ENCODE data around the gene ZMYND8. TPM values are rescaled to one million over a fixed set of nuclear protein-coding genes. Genes with fewer than 3 reads are reported as not detected.

ZMYND8 gene
- total and polyA plus RNA-seq, 5 experiments from 2014 or later, result 8.9 to 67.8 (median 20.4) TPM

DNA sequence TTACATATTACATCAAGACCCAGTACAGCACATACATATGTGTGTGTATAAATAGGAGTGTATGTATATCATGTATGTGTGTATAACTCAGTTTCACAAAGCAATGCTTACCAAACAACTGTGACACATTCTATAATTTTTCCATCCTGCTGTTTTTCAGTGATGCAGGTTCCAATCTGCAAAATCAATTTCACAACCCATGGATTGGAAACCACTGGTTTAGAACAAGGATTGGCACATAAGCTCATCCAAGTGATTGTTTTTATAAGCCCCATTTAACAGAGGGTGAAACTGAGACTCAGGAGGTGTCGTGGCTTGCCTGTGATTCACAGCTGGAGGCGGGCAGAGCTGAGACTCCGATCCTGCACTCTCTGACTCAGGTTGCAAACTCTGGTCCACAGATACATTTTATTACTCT is 158.2 kb downstream of the ZMYND8 start:
- H3K27me3 Mint-ChIP-seq, result peaks cover 0 to 9% (median 2%) of the 10 kb centered on the region in 5 donors
- POLR2A ChIA-PET, result no interaction called here
- no peak for ATAC-seq

DNA sequence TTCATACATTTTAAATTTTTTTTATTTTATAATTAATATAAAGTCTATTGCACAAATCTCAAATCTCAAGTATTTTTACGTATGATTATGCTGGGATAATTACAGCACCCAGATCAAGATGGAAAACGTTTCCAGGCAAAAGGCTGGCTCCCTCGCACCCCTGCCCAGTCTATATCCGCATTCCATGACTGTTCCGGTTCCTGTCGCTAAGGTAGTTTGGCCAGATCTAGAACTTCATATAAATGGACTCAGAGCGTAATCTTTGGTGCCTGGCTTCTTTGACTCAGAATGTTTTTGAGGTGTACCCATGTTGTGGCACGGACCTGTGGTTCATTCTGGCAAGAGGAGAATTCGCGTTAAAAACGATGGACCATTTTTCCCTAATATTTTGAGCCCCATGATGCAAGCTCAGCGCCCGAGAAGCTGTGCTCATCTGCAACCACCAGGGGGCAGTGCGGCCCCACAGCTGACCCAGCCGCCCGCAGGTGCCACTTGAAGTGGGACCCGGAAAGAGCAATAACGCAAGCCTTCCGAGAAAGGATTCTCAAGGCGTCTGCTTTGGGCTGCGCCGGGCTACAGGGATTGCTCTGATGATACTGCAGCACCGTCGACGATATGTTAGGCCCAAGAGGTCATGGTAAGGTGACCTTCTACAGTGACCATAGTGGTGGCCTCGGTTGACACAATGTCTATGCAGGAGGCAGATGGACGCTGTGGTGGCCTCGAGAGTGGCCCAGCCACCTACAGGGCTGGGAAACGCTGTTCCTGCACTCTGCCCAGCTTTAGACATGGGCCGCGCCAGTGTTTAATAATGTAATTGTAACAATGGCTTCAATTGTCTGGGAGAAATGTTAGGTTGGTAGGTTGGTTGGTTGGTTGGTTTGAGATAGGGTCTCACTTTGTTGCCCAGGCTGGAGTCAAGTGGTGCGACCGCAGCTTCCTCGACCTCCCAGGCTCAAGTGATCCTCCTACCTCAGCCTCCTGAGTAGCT is 160.1 kb downstream of the ZMYND8 start:
- H3K27ac Mint-ChIP-seq, result peak overlapping the region in 1 of 10 donors; percentile 43
- DNase-seq, result peak; percentile 44 to 79 (median 64)
- H3K27me3 Mint-ChIP-seq, result peaks cover 0 to 9% (median 2%) of the 10 kb centered on the region in 5 donors
- H3K9me3 Mint-ChIP-seq, result no peaks in the 10 kb centered on the region
- peak overlapping the region in 1 of 10 donors; percentile 33 for H3K4me3 Mint-ChIP-seq
- H3K36me3 Mint-ChIP-seq, result no peaks in the 10 kb centered on the region
- POLR2A ChIA-PET, result no interaction called here
- ATAC-seq, result peak; percentile 70 to 78
- peaks cover 0 to 7% (median 4%) of the 10 kb centered on the region in 4 donors for H3K4me1 Mint-ChIP-seq

More for the DNA sequence above, 158.2 kb downstream of the ZMYND8 start:
- Mint-ChIP-seq H3K27ac (no peak overlapping the region), H3K9me3 (no peaks in the 10 kb centered on the region), H3K4me1 (peaks cover 0 to 7% (median 4%) of the 10 kb centered on the region in 4 donors), H3K4me3 (no peak overlapping the region), H3K36me3 (no peaks in the 10 kb centered on the region)
- DNase-seq, result no peak

DNA sequence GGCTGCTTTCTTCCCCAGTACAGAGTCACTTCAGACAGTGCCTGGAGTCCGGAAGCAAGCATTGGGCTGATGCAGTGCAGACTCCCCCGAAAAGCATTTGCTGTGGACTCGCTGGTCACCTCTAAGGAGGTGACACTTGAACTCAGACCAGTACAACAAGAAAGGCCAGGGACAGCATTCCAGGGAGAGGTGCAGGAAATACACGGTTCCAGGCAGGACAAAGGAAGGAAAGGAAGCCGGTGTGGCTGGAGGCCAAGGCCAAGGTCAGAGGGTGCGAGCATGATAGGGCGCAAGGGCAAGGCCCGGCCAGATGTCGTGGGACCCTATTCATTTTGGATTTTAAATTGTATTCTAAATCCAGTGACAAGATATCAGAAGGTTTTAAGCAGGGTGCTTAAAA is 160.9 kb downstream of the ZMYND8 start:
- Mint-ChIP-seq H3K27me3 (peaks cover 0 to 9% (median 2%) of the 10 kb centered on the region in 5 donors), H3K4me1 (peaks cover 0 to 7% (median 4%) of the 10 kb centered on the region in 4 donors), H3K36me3 (no peaks in the 10 kb centered on the region), H3K27ac (peak overlapping the region in 2 of 10 donors; percentile 22 to 35), H3K9me3 (no peaks in the 10 kb centered on the region), H3K4me3 (peak overlapping the region in 2 of 10 donors; percentile 19 to 57)
- ATAC-seq (no peak), DNase-seq (no peak)
- POLR2A ChIA-PET, result no interaction called here

DNA sequence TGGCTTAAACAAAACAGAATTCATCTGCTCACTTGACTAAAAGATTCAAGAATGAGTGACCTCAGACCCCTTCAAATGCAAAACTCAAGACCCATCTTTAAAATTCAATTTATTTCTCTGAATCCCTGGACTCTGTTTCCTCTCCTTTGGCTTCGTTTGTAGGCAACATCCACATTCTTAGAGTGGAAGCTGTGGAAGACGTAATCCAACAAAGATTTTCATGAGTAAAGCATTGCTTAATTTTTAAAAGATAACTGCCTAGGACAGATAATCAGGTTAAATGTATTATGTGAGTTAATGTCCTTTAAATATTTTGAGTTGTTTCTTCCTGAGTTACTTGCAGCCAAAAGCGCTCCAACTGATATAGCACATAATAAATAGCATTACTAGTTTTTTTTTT is 164.5 kb downstream of the ZMYND8 start:
- Mint-ChIP-seq H3K27me3 (peaks cover 6 to 14% (median 11%) of the 10 kb centered on the region in 5 donors), H3K4me1 (peaks cover 6 to 28% (median 12%) of the 10 kb centered on the region in 4 donors), H3K27ac (no peak overlapping the region), H3K36me3 (peaks cover 0 to 3% (median 0%) of the 10 kb centered on the region in 3 donors), H3K4me3 (no peak overlapping the region), H3K9me3 (no peaks in the 10 kb centered on the region)
- no peak for DNase-seq
- ATAC-seq, result no peak
- POLR2A ChIA-PET, result no interaction called here

DNA sequence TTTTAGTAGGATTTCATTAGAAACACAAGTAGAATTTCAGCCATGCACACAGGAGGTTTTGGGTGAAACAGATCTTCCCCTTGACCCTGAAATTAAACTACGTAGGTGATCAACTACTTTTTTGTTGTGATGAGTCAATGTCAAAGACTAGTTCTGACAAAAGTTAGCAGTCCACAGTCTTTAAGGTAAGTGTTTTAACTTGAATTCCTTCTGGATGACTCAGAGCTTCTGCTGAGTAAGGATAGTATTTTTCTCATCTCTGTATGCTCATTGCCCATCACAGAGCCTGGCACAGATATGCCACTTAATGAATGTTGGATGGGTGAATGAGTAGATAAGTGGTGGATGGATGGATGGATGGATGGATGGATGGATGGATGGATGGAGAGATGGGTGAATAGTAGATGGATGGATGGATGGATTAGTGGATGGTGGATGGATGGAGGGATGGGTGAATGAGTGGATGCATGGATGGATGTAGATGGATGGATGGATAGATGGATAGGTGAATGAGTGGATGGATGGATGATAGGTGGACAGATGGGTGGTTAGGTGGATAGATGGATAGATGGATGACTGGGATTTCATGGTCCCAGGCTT is 165.3 kb downstream of the ZMYND8 start:
- H3K36me3 Mint-ChIP-seq, result peaks cover 0 to 3% (median 0%) of the 10 kb centered on the region in 3 donors
- ATAC-seq (no peak), DNase-seq (no peak)
- no peak overlapping the region for H3K4me3 Mint-ChIP-seq
- no peaks in the 10 kb centered on the region for H3K9me3 Mint-ChIP-seq
- H3K27ac Mint-ChIP-seq, result no peak overlapping the region
- POLR2A ChIA-PET, result no interaction called here
- H3K4me1 Mint-ChIP-seq, result peaks cover 6 to 23% (median 9%) of the 10 kb centered on the region in 4 donors
- H3K27me3 Mint-ChIP-seq, result peaks cover 4 to 14% (median 11%) of the 10 kb centered on the region in 5 donors

DNA sequence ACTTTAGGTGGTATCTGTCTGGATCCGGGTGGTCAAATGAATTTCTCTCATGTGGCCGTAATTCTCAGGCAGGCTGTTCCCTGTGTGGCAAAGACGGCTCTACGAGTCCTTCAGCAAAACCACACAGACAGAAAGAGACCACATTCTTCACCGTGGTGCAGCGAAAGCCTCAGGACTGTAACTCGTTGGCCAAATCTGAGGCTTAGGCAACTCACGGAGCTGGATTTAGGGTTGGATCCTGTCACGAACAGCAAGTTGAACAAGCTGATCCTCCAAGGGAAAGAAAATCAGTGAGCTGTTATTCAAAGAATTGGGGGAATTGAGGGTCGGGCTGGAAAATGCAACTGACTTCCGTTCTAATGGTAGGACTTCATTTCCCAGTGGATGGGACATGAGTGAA is 167.4 kb downstream of the ZMYND8 start:
- POLR2A ChIA-PET, result no interaction called here
- DNase-seq (no peak), ATAC-seq (no peak)
- Mint-ChIP-seq H3K27me3 (peaks cover 0 to 19% (median 8%) of the 10 kb centered on the region in 5 donors), H3K27ac (no peak overlapping the region), H3K9me3 (no peaks in the 10 kb centered on the region), H3K4me1 (peaks cover 6 to 24% (median 8%) of the 10 kb centered on the region in 4 donors), H3K4me3 (peak overlapping the region in 1 of 10 donors; percentile 30), H3K36me3 (peaks cover 0 to 3% (median 0%) of the 10 kb centered on the region in 3 donors)

DNA sequence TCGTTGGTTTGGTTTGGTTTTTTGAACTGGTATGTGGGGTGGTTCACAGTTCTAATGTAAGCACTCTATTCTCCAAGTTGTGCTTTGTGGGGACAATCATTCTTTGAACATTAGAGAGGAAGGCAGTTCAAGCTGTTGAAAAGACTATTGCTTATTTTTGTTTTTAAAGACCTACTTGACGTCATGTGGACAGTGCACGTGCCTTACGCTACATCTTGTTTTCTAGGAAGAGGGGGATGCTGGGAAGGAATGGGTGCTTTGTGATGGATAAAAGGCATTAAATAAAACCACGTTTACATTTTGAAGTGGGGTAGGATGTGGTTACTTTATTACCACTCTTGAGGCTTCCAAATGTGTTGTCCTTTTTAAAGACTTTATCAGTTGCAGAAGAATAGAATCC is 168.0 kb downstream of the ZMYND8 start:
- Mint-ChIP-seq H3K27me3 (peaks cover 0 to 21% (median 8%) of the 10 kb centered on the region in 5 donors), H3K36me3 (peaks cover 0 to 3% (median 0%) of the 10 kb centered on the region in 3 donors), H3K9me3 (no peaks in the 10 kb centered on the region), H3K4me1 (peaks cover 6 to 24% (median 8%) of the 10 kb centered on the region in 4 donors), H3K27ac (peak overlapping the region in 9 of 10 donors; percentile 4 to 92 (median 69)), H3K4me3 (peak overlapping the region in 7 of 10 donors; percentile 8 to 59 (median 49))
- POLR2A ChIA-PET, result no interaction called here
- peak; percentile 60 to 81 for ATAC-seq
- peak in 5 of 10 donors; percentile 18 to 59 (median 24) for DNase-seq

DNA sequence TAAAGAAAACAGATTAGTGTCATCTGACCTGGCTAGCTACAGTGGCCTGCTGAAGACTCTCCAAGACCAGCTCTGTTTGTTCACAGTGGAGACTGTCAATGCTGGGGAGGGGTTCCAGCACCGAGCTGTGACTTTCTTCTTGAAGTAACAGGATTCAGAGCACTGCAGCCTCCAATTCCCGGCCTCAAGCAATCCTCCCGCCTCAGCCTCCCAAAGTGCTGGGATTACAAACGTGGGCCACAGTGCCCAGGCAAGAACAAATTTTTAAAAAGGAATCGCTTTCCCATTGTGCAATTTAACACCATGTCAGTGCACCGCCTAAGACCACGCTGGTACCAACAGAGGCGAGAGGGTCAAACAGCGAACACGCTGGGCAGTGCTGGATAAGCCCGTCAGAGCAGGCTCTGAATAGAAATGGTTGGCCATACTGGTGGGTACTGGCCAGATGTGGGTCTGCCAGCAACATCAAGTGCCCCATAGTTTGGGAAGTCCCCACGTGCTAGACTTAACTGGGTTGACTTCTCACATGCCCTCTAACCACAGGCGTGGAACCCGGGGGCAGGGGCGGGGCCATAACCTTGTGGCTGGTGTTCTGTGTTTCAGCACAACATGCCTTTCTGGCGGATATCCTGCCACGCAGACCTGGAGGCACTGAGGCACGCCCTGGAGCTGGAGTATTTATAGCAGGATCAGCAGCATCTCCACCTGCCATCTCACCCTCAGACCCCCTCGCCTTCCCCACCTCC is 168.9 kb downstream of the ZMYND8 start:
- Mint-ChIP-seq H3K27ac (peak overlapping the region in 1 of 10 donors; percentile 4), H3K36me3 (peaks cover 0 to 3% (median 0%) of the 10 kb centered on the region in 3 donors), H3K4me3 (peak overlapping the region in 2 of 10 donors; percentile 49 to 57), H3K4me1 (peaks cover 6 to 24% (median 8%) of the 10 kb centered on the region in 4 donors), H3K9me3 (no peaks in the 10 kb centered on the region), H3K27me3 (peaks cover 0 to 21% (median 8%) of the 10 kb centered on the region in 5 donors)
- ATAC-seq (peak; percentile 39 to 74), DNase-seq (peak in 4 of 10 donors; percentile 8 to 55 (median 26))
- POLR2A ChIA-PET, result interaction anchor here (0.7 kb wide), 1 partner anchor 9 kb away, joined by 3 read pairs; no protein-coding TSS in a partner anchor

DNA sequence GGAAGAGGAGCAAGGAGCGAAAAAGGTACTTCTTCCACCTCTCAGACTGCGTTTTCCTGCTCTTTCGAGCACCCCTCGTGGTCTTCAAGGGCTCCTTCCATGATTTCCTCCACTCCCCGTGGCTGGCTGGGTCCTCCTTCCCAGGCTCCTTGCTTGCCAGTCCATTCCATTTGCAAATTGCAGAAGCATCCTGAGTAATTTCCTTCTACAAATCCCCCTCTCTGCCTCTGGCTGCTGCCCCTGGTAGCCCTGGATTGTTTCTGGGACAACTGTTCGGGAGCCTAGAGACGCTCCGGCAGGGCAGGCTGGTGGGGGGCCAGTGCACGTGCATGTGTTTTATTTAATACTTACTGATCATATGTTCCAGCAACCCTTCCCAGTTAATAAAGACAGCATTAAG is 173.1 kb downstream of the ZMYND8 start:
- H3K27me3 Mint-ChIP-seq, result peaks cover 0 to 16% (median 2%) of the 10 kb centered on the region in 5 donors
- POLR2A ChIA-PET, result no interaction called here

DNA sequence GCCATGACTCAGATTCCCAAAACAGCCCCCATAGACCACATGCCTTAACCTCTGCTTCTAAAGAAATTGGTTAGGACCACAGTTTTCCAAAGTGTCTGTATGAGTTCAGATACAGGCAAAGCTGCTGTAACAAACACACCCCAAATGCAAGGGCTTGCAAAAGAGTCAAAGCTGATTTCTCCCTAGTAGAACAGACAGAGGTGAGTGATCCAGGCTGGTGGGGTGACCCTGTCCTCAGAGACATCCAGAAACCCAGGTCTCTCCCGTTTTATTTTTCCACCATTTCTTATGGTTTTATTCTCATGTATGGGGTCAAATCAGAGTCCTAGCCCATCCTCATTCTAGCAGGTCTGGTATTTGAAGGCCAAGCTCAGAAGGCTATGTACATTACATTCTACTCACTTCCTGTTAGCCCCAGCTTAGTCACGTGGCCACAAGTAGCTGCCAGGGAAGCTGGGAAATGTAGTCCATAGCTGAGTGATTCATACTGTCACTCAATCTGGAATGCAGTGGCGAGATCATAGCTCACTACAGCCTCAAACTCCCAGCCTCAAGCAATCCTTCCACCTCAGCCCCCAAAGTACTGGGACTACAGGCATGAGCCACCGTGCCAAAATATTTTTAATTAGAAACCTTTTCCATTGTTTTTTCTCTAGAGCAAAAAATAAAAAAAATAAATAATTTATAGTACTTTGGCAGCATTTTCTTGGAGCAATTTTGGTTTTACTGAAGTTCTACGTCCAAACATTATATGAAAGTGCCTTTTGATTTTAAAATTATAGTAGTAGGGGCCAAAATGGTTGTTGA is 175.2 kb downstream of the ZMYND8 start:
- Mint-ChIP-seq H3K9me3 (peaks cover 0 to 1% (median 0%) of the 10 kb centered on the region in 9 donors), H3K27me3 (peaks cover 0 to 7% (median 0%) of the 10 kb centered on the region in 5 donors), H3K4me3 (no peak overlapping the region), H3K27ac (no peak overlapping the region), H3K4me1 (peaks cover 0 to 3% (median 0%) of the 10 kb centered on the region in 4 donors), H3K36me3 (no peaks in the 10 kb centered on the region)
- POLR2A ChIA-PET, result no interaction called here
- ATAC-seq (no peak), DNase-seq (no peak)

More for the DNA sequence above, 173.1 kb downstream of the ZMYND8 start:
- peaks cover 0 to 2% (median 0%) of the 10 kb centered on the region in 3 donors for H3K36me3 Mint-ChIP-seq
- ATAC-seq (no peak), DNase-seq (no peak)
- H3K4me1 Mint-ChIP-seq, result peaks cover 2 to 13% (median 4%) of the 10 kb centered on the region in 4 donors
- H3K27ac Mint-ChIP-seq, result no peak overlapping the region
- no peak overlapping the region for H3K4me3 Mint-ChIP-seq
- peaks cover 0 to 1% (median 0%) of the 10 kb centered on the region in 9 donors for H3K9me3 Mint-ChIP-seq

DNA sequence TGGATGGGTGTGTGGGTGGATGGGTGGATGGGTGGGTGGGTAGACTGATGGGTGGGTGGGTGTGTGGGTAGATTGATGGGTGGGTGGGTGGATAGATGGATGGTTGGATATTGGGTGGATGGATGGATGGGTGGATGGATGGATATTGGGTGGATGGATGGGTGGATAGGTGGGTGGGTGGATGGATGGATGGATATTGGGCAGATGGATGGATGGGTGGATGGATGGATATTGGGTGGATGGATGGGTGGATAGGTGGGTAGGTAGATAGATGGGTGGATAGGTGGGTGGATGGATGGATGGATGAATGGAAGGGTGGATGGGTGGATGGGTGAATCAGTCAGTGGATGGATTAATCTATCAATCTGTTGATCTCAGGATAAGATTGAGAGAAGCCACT is 177.2 kb downstream of the ZMYND8 start:
- H3K27ac Mint-ChIP-seq, result no peak overlapping the region
- peaks cover 0 to 1% (median 0%) of the 10 kb centered on the region in 9 donors for H3K9me3 Mint-ChIP-seq
- no peak for DNase-seq
- peaks cover 0 to 10% (median 4%) of the 10 kb centered on the region in 5 donors for H3K27me3 Mint-ChIP-seq
- no peaks in the 10 kb centered on the region for H3K36me3 Mint-ChIP-seq
- H3K4me3 Mint-ChIP-seq, result no peak overlapping the region
- ATAC-seq, result no peak
- POLR2A ChIA-PET, result no interaction called here
- H3K4me1 Mint-ChIP-seq, result no peaks in the 10 kb centered on the region

All from naive thymus-derived CD8-positive, alpha-beta T cell (primary cell).